ENCODE results near the gene KRTAP4-8.
"Not testable (repeated sequence)": the region's sequence is repeated elsewhere in the genome, so short reads cannot be mapped to it uniquely, and the experiment has no call there.

The KRTAP4-8 gene

DNA sequence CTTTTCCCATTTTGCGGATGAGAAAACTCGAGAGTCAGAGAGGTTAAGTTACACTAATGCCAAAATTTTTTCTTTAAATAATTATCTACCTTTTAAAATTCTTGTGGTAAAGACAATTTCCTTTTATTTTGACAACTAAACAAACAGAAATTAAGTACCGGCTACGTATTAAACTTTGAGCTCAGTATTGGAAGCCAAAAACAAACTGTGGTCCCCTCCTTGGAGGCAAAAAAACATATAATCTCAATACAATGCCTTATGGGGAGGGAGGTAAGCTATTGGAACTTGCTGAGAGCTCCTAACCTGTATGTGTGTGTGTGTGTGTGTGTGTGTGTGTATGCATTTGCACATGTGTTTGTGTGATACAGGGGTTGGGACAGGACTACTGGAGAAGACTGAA, 34.5 kb downstream of the KRTAP4-8 start:
- no peak for DNase-seq

DNA sequence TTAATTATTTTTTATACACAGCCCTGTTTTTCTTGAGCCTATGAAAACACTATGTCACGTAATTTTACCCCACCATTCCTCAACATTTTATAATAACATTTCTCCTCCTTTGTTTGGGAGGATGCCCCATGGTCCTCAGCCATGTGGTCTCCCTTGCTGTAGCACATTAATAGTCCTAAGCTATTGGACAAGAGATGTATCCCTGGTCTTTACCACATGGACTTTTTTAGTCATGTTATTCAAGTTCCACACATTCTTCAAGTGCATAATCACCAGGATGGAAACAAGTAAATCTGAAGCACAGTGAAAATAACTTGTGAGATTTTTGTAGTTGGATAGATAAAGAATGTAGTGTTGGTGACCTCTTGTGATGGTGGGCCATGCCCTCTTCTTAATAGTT, 36.0 kb downstream of the KRTAP4-8 start:
- no peak for DNase-seq

DNA sequence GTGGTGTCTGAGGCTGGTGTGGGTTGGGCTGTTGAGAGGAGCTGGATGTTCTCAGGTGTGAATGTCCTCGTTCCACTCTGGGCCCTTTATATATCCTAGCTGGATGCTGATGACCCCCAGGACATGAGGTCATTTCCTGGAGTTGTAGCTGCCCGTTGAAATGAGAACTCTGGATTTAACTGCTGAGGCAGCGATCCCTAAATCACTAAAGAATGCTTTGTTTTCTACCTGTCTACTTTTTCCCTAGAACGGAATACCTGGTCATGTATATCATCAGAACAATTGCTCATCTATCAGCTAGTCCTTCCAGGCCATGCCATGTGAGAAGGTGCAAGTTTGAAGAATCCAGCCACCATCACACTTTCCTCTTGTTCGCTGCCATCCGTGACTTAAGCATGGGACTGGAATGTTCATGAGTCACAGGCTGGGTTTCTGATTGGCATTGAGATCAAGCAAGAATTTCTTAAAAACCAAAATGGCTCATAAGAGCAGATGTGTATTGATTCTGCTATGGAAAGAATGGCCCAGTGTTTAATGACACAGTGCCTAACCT, 37.8 kb downstream of the KRTAP4-8 start, which contains the start of gene KRTAP2-3:
Gene KRTAP2-3 (minus strand): TSS at position 63 of the 553 bp plus-strand sequence. CDS start 64 bp downstream, outside the sequence.
- DNase-seq: no peak

DNA sequence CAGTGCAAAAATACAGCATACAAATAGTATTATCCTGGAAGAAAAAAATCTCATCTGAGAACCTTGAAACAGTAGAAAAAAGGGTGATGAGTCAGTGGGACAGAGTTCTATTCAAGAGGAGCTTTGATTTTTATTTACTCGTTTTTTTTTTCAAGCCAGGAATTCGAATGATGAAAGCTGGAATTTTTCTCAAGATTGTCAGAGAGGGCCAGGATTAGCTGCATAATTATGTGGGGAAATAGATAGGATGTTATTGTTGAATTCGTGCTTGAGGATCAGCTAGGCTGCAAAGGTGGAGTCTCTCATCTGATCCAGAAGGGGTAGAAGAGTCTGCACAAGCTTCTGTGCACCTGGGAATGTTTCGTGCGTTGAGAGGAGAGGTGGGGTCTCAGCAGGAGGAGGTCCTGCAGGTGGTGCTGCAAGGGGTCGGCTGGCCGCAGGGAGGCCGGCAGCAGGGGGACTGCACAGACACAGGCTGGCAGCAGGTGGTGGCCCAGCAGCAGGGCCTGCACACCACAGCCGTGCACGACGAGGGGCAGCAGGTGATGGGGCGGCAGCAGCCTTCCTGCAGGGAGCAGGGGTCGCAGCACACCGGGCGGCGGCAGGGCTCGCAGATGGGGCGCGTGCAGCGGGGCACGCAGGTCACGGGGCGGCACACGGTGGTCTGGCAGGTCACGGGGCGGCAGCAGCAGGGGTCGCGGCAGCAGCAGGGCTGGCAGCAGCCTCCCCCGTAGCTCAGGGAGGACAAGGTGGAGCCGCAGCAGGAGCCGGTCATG, 38.5 kb downstream of the KRTAP4-8 start:
- DNase-seq: not testable (repeated sequence)

GRCh38 chr17:41058741-41059140, 39.2 kb downstream of the KRTAP4-8 start:
- DNase-seq: no peak

DNA sequence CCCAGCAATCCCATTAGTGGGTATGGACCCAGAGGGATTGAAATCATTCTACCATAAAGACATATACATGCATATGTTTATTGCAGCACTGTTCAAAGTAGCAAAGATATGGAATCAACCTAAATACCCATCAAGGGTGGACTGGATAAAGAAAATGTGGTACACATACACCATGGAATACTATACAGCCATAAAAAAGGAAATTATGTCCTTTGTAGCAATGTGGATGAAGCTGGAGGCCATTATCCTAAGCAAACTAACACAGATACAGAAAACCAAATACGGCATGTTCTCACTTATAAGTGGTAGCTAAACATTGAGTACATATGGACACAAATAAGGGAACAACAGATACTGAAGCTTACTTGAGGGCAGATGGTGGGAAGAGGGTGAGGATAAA, 40.4 kb downstream of the KRTAP4-8 start:
- DNase-seq: no peak

- not testable (repeated sequence) for DNase-seq
Observed at GRCh38 chr17:41055130-41055529, 42.8 kb downstream of the KRTAP4-8 start, which contains the start of gene KRTAP2-2. TSS of gene KRTAP2-2 (minus strand) at chr17:41055230. CDS start at chr17:41055211, 19 bp downstream.

GRCh38 chr17:41054556-41054955, 43.4 kb downstream of the KRTAP4-8 start:
- not testable (repeated sequence) for DNase-seq

DNA sequence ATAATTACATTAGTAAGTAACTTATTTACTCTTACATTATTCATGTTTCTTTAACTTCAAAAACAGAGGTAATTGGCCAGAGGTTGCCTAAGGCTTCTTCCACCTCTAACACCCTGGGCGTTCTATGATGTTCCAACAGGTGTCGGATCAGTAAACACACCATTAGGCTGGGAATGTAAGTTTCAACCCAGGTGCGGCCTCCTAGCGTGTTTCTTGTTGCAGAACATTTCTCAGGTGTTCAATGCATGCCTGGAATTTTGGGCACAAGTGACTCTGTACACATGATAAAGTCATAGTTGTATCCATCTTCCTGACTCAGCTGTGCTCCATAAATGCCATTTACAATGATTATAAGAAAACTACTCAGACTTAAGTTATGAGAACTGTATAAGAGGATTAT, 43.9 kb downstream of the KRTAP4-8 start:
- DNase-seq: no peak

DNA sequence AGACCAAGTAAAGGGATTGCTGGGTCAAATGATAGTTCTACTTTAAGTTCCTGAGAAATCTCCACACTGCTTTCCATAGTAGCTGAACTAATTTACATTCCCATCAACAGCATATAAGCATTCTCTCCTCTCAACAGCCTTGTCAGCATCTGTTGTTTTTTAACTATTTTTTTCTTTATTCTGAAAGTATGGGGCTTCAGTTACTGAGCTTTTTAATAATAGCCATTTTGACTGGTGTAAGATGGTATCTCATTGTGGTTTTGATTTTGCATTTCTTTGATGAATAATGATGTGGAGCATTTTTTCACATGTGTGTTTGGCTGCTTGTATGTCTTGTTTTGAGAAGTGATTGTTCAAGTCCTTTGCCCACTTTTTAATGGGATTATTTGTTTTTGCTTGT, 45.4 kb downstream of the KRTAP4-8 start:
- DNase-seq: no peak

DNA sequence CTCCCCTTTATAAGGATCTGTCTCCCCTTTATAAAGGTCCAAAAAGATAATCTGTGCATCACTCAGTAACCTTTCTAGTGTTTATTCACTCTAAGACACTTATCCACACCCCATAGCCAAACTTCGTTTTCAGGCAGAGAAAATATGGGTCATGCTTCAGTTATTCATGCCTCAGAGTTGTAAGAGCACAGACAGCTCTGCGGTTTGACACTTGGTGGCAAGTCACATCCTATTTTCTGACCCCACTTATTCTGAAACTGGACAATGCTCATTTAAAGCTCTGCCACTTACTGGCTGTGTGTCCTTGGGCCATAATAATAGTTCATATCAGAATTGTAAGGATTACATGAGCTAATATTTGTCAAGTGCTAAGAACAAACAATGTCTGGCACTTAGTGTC, 48.8 kb downstream of the KRTAP4-8 start:
- no peak for DNase-seq

- DNase-seq: no peak
Observed at GRCh38 chr17:41048441-41048840, 49.5 kb downstream of the KRTAP4-8 start.

All from left hindlimb (tissue), 1 donor.